GM18951 (cell line): ENCODE data around the gene HNRNPF.

Experiments used
- POLR2A ChIP-seq: IDR thresholded peaks from 4 replicates; pipeline ENCODE4 v1.6.1; 2011; ENCODE audit warnings: mild to moderate bottlenecking; ENCODE audit not compliant: insufficient read length, insufficient read depth; ENCODE audit errors: extremely low read depth
- in situ Hi-C: fragments of 300-500 bp; cut with MboI; formaldehyde crosslinking; loops from one replicate; pipeline ENCODE4 v1.12.0; 2022; ENCODE audit warnings: low sequenced_read_pairs, mixed read lengths, inconsistent platforms; ENCODE audit not compliant: unreplicated experiment

Gene HNRNPF

GRCh38 chr10:43386981-43387677, 21.9 kb downstream of the HNRNPF start:
- in situ Hi-C loops = no loop called here
- peak; percentile 16 for TF ChIP-seq POLR2A

- in situ Hi-C loops = no loop called here
- TF ChIP-seq POLR2A = no peak
Measured at GRCh38 chr10:43386549-43386948, 22.4 kb downstream of the HNRNPF start.

- in situ Hi-C loops = no loop called here
- TF ChIP-seq POLR2A = no peak
Measured at GRCh38 chr10:43385412-43386004, 23.5 kb downstream of the HNRNPF start.

GRCh38 chr10:43384252-43385221, 24.4 kb downstream of the HNRNPF start:
- peak; percentile 38 for TF ChIP-seq POLR2A
- in situ Hi-C loops = no loop called here

- in situ Hi-C loops = no loop called here
- no peak for TF ChIP-seq POLR2A
Measured at GRCh38 chr10:43383204-43383971, 25.6 kb downstream of the HNRNPF start.

- TF ChIP-seq POLR2A = no peak
- in situ Hi-C loops = no loop called here
Measured at GRCh38 chr10:43380610-43381222, 28.3 kb downstream of the HNRNPF start.

- in situ Hi-C loops = no loop called here
- no peak for TF ChIP-seq POLR2A
Measured at GRCh38 chr10:43377424-43377883, 31.5 kb downstream of the HNRNPF start.

- no peak for TF ChIP-seq POLR2A
- in situ Hi-C loops = no loop called here
Measured at GRCh38 chr10:43376828-43377423, 32.1 kb downstream of the HNRNPF start.

GRCh38 chr10:43376046-43376635, 32.8 kb downstream of the HNRNPF start:
- TF ChIP-seq POLR2A = no peak
- in situ Hi-C loops = no loop called here

GRCh38 chr10:43375401-43376020, 33.5 kb downstream of the HNRNPF start:
- TF ChIP-seq POLR2A = no peak
- in situ Hi-C loops = no loop called here

- in situ Hi-C loops = no loop called here
- no peak for TF ChIP-seq POLR2A
Measured at GRCh38 chr10:43374194-43374593, 34.8 kb downstream of the HNRNPF start.

GRCh38 chr10:43373461-43373860, 35.5 kb downstream of the HNRNPF start:
- TF ChIP-seq POLR2A = no peak
- in situ Hi-C loops = no loop called here
